Measurements from ENCODE around the gene AKAP7.

The AKAP7 gene

DNA sequence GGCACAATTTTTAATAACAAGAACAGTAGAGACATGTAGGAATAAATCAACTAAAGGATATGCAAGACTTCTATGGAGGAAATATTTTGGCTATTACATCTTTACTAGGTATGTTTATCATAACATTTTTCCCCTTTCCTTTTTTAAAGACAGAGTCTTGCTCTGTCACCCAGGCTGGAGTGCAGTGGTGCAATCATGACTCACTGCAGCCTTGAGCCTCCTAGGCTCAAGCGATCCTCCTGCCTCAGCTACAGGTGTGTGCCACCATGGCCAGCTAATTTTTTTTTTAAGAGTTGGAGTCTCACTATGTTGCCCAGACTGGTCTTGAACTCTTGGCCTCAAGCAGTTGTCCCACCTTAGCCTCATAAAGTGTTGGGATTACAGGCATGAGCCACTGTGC, 37.0 kb downstream of the AKAP7 start:
- Histone ChIP-seq H3K36me3 (ENCODE audit: control insufficient read depth, insufficient read depth, low read length) (no peaks in the 10 kb centered on the region), H3K4me1 (ENCODE audit: control insufficient read depth, insufficient read depth, low read length) (no peaks in the 10 kb centered on the region), H3K9ac (ENCODE audit: low read length) (no peak overlapping the region), H3K9me3 (ENCODE audit: control insufficient read depth, low read length) (no peaks in the 10 kb centered on the region), H3K27me3 (ENCODE audit: control insufficient read depth, insufficient read depth, low read length) (no peaks in the 10 kb centered on the region), H3K4me3 (ENCODE audit: low read length) (no peak overlapping the region)

DNA sequence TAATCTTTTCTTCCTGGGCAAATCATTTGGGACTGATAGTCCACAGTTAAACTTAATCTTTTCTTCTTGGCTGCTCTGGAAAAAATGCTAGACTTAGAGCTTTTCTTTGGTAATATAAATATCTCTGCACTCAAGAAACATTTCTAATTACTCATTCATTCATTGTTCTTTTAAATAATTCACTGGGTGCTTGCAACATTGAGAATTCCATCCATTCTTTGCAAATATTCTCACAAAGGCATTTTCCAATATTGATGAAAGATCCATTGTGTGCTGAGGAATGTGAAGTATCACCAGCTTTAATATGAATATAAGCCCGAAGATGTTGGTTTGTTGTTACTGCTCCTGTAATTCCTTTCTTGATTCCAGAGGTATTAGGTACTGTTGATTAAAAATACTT, 38.4 kb downstream of the AKAP7 start:
- Histone ChIP-seq H3K36me3 (ENCODE audit: control insufficient read depth, insufficient read depth, low read length) (no peaks in the 10 kb centered on the region), H3K9me3 (ENCODE audit: control insufficient read depth, low read length) (no peaks in the 10 kb centered on the region), H3K4me3 (ENCODE audit: low read length) (no peak overlapping the region), H3K27me3 (ENCODE audit: control insufficient read depth, insufficient read depth, low read length) (no peaks in the 10 kb centered on the region), H3K9ac (ENCODE audit: low read length) (no peak overlapping the region), H3K4me1 (ENCODE audit: control insufficient read depth, insufficient read depth, low read length) (no peaks in the 10 kb centered on the region)

DNA sequence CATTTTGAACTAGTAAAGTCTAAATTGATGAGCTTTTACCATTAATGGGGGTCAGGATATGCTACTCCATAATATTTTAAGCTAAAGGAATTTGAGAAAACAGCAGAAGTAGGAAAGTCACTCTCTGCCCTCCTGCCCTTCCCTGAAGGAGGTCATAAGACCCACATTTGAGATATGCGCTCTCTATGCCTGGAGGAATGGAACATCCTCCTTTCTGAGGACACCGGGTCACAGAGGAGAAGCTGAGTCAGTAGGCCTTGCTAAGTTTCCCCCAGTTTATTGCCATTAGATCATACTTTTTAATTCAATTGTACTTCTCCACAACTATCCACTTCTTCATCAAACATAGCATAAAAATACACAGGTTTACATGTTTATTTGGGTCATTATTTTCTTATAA, 40.3 kb downstream of the AKAP7 start:
- Histone ChIP-seq H3K4me3 (ENCODE audit: low read length) (no peak overlapping the region), H3K9me3 (ENCODE audit: control insufficient read depth, low read length) (no peaks in the 10 kb centered on the region), H3K36me3 (ENCODE audit: control insufficient read depth, insufficient read depth, low read length) (no peaks in the 10 kb centered on the region), H3K9ac (ENCODE audit: low read length) (no peak overlapping the region), H3K4me1 (ENCODE audit: control insufficient read depth, insufficient read depth, low read length) (no peaks in the 10 kb centered on the region), H3K27me3 (ENCODE audit: control insufficient read depth, insufficient read depth, low read length) (no peaks in the 10 kb centered on the region)

DNA sequence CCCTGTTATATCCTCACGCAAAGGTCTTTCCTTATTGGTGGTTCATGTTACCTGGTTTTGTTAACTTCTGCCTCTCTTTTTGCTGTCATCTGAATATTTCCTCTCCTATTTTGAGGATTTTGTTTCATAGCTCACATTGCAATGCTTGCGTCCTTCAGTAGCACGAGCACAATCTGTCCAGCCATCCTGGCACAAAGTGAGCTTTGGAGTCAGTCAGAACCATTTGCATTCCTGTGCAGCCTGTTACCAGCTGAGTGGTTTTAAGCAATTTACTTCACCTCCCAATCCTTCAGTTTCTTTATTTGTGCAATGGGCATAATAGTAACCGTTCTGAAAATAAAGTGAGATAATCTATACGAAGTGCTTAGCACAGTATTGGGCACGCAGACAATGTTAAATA, 42.7 kb downstream of the AKAP7 start:
- H3K9me3 ChIP-seq (ENCODE audit: control insufficient read depth, low read length) = no peaks in the 10 kb centered on the region
- H3K36me3 ChIP-seq (ENCODE audit: control insufficient read depth, insufficient read depth, low read length) = no peaks in the 10 kb centered on the region
- H3K4me3 ChIP-seq (ENCODE audit: low read length) = no peak overlapping the region
- H3K4me1 ChIP-seq (ENCODE audit: control insufficient read depth, insufficient read depth, low read length) = no peaks in the 10 kb centered on the region
- no peaks in the 10 kb centered on the region for H3K27me3 ChIP-seq (ENCODE audit: control insufficient read depth, insufficient read depth, low read length)
- H3K9ac ChIP-seq (ENCODE audit: low read length) = no peak overlapping the region

DNA sequence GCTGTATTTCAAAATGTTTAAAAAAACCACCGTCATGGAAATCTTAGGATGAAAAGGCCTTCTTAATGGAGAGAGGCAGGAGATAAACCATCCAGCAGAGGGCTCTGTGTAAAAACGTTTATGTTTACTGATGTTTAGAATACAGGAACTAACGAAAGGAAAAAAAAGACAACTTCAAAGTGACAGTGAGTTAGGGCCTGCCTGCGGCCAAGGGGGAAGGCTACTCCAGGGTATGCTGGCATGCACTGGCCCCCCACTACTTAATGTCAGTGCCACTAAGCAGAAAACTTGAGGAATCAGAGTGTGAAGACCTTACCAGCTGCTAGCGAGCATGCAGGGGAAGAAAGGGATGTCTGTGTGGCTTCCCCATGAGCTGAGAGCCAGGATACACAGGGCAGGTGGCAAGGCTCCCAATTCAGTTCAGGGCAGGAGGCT, 47.7 kb downstream of the AKAP7 start:
- Histone ChIP-seq H3K4me3 (ENCODE audit: low read length) (no peak overlapping the region), H3K4me1 (ENCODE audit: control insufficient read depth, insufficient read depth, low read length) (no peaks in the 10 kb centered on the region), H3K36me3 (ENCODE audit: control insufficient read depth, insufficient read depth, low read length) (no peaks in the 10 kb centered on the region), H3K9me3 (ENCODE audit: control insufficient read depth, low read length) (no peaks in the 10 kb centered on the region), H3K27me3 (ENCODE audit: control insufficient read depth, insufficient read depth, low read length) (no peaks in the 10 kb centered on the region), H3K9ac (ENCODE audit: low read length) (no peak overlapping the region)

DNA sequence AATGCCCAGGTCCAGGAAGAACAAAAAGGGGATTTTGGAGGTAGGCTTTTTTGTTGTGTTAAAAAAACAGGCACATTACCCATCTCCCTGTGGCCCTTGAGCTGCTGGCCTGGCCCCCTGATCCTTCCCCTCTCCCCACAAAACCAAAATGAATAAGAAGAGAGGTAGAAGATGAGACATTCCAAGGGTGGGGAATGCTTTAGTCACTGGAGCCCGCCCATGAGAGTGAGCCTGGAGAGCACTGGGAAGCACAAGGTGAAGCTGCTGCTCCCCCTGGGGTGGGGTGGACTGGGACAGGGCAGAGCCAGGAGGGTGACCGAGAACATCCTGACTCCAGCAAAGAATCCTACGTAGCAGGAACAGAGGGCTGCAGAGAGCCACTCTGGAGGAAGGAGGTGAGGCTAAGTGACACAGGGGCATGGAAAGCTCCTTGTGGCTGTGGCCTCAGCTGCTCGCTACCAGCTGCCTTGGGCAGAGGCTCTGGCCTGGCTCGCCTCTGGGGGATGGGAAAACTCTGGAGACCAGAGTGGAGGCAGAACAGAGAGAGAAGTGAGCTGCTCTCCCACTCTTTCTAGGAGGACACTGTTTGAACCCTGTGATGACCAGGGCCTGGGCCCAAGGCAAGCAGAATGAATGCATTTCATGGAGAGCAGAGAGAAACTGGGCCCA, 48.3 kb downstream of the AKAP7 start:
- H3K4me1 ChIP-seq (ENCODE audit: control insufficient read depth, insufficient read depth, low read length) = no peaks in the 10 kb centered on the region
- H3K36me3 ChIP-seq (ENCODE audit: control insufficient read depth, insufficient read depth, low read length) = no peaks in the 10 kb centered on the region
- H3K9ac ChIP-seq (ENCODE audit: low read length) = no peak overlapping the region
- H3K4me3 ChIP-seq (ENCODE audit: low read length) = no peak overlapping the region
- H3K27me3 ChIP-seq (ENCODE audit: control insufficient read depth, insufficient read depth, low read length) = no peaks in the 10 kb centered on the region
- no peaks in the 10 kb centered on the region for H3K9me3 ChIP-seq (ENCODE audit: control insufficient read depth, low read length)

DNA sequence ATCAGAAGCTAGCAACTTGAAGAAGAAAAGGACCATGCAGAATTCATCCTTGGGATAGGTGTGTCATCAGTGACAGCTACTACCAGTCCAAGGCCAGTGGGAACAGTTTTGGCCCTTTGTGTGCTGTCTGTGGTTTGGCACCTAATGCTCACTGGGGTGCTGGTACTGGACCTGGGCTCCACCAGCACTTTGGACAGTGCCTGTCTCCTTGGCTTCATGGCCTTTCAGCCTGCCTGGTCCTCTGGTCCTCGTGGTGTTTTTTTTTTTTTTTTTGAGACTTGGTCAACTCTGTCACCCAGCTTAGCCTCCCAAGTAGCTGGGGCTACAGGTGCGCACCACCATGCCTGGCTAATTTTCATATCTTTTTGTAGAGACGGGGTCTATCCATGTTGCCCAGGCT, 56.3 kb downstream of the AKAP7 start:
- Histone ChIP-seq H3K4me3 (ENCODE audit: low read length) (no peak overlapping the region), H3K36me3 (ENCODE audit: control insufficient read depth, insufficient read depth, low read length) (no peaks in the 10 kb centered on the region), H3K9me3 (ENCODE audit: control insufficient read depth, low read length) (no peaks in the 10 kb centered on the region), H3K9ac (ENCODE audit: low read length) (no peak overlapping the region), H3K4me1 (ENCODE audit: control insufficient read depth, insufficient read depth, low read length) (no peaks in the 10 kb centered on the region), H3K27me3 (ENCODE audit: control insufficient read depth, insufficient read depth, low read length) (no peaks in the 10 kb centered on the region)

DNA sequence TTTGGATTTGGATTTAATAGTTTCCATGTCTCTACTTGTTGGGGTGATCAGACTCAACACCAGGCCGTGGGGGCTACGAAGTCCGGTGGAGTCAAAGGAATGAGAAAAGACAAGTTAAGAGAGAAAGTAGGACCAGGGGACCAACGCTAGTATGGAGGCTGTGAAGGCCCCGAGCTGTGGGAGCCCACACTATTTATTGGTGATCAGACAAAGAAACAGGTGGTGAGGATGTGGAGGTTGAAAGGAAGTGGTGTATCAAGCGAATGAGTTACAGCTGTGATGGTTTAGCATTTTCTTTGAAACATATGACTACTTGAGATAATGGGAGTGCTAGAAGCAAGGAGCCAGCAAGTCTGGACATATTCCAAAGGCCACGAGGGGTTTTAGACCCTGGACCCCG, 62.4 kb downstream of the AKAP7 start:
- H3K9me3 ChIP-seq (ENCODE audit: control insufficient read depth, low read length) = no peaks in the 10 kb centered on the region
- no peak overlapping the region for H3K9ac ChIP-seq (ENCODE audit: low read length)
- no peak overlapping the region for H3K4me3 ChIP-seq (ENCODE audit: low read length)
- no peaks in the 10 kb centered on the region for H3K27me3 ChIP-seq (ENCODE audit: control insufficient read depth, insufficient read depth, low read length)
- no peaks in the 10 kb centered on the region for H3K4me1 ChIP-seq (ENCODE audit: control insufficient read depth, insufficient read depth, low read length)
- no peaks in the 10 kb centered on the region for H3K36me3 ChIP-seq (ENCODE audit: control insufficient read depth, insufficient read depth, low read length)

DNA sequence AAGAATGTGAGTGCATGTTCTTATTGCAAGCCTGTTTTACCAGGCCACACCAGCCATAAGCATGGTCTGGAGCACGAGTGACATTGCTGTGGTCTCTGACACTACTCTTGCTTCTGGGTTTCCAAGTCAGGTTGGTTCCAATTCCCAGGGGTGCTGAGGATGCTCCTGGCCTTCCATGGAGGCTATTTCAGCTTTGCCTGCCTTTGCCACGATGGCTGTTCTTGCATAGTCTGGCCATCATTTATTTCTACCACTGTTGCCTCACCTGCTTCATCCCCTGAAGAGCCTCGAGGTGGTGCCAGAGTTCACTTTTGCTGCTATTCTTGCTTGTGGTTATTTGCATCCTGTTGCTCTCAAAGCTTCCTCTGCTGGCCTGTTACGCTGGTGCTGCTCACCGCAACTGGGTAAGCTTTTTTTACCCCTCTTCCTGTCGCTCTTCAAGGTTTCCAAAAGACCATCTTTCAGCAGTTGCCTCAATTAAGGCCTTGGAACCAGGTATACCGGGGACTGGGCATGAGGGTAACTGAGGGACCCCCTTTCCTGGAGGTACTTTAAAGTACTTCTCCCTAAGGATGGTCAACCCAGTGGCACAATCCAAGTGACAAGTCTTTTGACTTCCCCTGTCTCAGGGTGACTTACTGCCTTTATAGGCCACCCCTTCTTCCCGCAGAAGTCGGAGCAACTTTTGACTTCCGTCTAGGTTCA, 64.5 kb downstream of the AKAP7 start:
- Histone ChIP-seq H3K9ac (ENCODE audit: low read length) (no peak overlapping the region), H3K36me3 (ENCODE audit: control insufficient read depth, insufficient read depth, low read length) (no peaks in the 10 kb centered on the region), H3K4me3 (ENCODE audit: low read length) (no peak overlapping the region), H3K27me3 (ENCODE audit: control insufficient read depth, insufficient read depth, low read length) (no peaks in the 10 kb centered on the region), H3K4me1 (ENCODE audit: control insufficient read depth, insufficient read depth, low read length) (no peaks in the 10 kb centered on the region), H3K9me3 (ENCODE audit: control insufficient read depth, low read length) (no peaks in the 10 kb centered on the region)

DNA sequence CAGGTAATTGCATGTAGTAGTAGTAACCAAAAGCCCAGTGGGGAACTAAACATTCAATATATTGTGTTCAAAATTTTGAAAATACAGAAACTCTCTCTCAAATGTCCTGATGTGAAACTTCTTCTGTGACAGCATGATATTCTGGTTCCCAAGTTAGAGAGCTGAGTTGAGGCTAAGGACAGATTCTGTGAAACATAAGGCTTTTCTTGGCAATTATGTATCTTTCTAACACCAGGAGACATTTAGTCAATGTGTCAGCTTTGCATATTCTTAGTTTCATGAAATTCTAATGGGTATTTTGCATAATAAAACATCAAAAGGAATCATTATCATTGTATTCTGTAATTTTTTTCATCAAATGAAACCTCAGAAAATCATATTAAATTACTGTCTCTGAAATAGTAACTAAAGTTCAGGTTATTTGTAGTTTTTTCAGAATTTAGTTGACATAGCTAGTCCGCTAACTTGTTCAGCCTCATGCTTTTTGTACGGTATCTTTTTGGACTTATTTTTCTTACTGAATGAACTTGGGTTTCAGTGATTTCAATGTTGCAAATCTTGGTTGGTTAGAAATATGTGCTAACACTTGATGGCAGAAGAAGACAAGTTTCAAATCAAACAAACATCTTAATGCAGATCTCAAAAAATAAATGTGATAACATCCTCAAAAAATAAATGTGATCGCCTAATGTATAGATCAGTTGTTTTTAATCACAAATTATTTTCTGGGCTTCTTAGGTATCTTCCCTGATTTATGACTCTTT, 70.4 kb downstream of the AKAP7 start:
- Histone ChIP-seq H3K27me3 (ENCODE audit: control insufficient read depth, insufficient read depth, low read length) (no peaks in the 10 kb centered on the region), H3K4me3 (ENCODE audit: low read length) (no peak overlapping the region), H3K9me3 (ENCODE audit: control insufficient read depth, low read length) (no peaks in the 10 kb centered on the region), H3K9ac (ENCODE audit: low read length) (no peak overlapping the region), H3K36me3 (ENCODE audit: control insufficient read depth, insufficient read depth, low read length) (no peaks in the 10 kb centered on the region), H3K4me1 (ENCODE audit: control insufficient read depth, insufficient read depth, low read length) (no peaks in the 10 kb centered on the region)

DNA sequence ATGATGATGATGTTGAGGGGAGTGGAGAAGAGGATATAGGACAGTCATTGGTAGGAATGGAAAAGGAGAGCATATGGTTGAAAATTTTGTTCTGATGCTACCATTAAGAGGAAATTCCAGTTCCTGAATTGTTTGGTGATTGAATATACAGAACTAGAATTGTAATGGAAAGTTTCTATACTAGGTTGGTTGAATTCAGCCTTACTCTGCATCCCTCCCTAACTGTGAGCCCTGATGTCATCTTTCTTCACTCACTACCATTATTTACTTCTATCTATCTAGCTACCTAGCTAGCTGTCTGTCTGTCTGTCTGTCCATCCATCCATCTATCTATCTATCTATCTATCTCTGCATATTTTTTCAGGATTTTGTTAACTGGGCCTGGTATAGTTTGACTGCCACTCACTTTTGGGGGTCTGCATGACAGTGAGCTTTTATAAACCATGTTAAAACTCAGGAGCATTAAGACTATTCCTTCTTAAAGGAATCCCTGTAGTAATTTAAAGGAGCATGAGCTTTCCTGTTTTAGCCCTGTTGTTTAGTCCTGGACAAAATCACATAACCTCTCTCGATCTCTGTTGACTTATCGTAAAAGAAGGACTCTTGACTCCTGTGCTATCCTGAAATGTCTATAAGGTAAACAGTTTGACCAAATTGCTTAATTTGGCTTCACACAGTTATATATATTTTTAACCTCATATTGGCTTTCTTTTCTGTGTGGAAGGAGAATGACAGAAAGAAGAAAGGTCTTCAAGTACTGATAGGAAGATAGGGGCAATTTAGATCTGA, 71.4 kb downstream of the AKAP7 start:
- no peak overlapping the region for H3K4me3 ChIP-seq (ENCODE audit: low read length)

DNA sequence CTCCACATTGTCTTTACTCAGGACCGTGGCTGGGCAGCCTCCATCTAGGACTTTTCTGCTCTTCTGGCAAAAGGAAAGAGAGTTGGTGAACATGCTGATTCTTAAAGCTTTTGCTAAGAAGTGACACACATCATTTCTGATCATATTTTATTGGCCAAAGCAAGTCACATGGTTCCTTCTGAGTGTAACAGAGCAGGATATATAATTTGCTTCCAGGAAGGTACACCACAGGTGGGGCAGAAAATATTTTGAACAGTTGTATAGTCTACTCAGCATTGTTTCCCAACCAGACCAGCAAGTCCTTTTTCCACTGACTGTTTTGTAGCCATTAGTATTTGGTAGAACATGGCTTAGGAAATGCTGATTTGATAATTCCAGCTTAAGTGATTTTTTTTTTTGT, 73.5 kb downstream of the AKAP7 start:
- no peak overlapping the region for H3K9ac ChIP-seq (ENCODE audit: low read length)
- no peaks in the 10 kb centered on the region for H3K27me3 ChIP-seq (ENCODE audit: control insufficient read depth, insufficient read depth, low read length)
- no peaks in the 10 kb centered on the region for H3K4me1 ChIP-seq (ENCODE audit: control insufficient read depth, insufficient read depth, low read length)
- no peak overlapping the region for H3K4me3 ChIP-seq (ENCODE audit: low read length)
- no peaks in the 10 kb centered on the region for H3K36me3 ChIP-seq (ENCODE audit: control insufficient read depth, insufficient read depth, low read length)
- H3K9me3 ChIP-seq (ENCODE audit: control insufficient read depth, low read length) = no peaks in the 10 kb centered on the region

More for the DNA sequence above, 71.4 kb downstream of the AKAP7 start:
- no peaks in the 10 kb centered on the region for H3K9me3 ChIP-seq (ENCODE audit: control insufficient read depth, low read length)
- no peaks in the 10 kb centered on the region for H3K4me1 ChIP-seq (ENCODE audit: control insufficient read depth, insufficient read depth, low read length)
- H3K36me3 ChIP-seq (ENCODE audit: control insufficient read depth, insufficient read depth, low read length) = no peaks in the 10 kb centered on the region
- no peak overlapping the region for H3K9ac ChIP-seq (ENCODE audit: low read length)
- no peaks in the 10 kb centered on the region for H3K27me3 ChIP-seq (ENCODE audit: control insufficient read depth, insufficient read depth, low read length)

Measured in mucosa of stomach (tissue), 1 donor.